WTC11 (cell line): ENCODE data around the gene AIFM2. TPM values are rescaled to one million over a fixed set of nuclear protein-coding genes. Genes with fewer than 3 reads are reported as not detected.
"Not testable (repeated sequence)": the region's sequence is repeated elsewhere in the genome, so short reads cannot be mapped to it uniquely, and the experiment has no call there.

Experiments used
- ATAC-seq: fragments of 200-7000 bp; cut with Tn5 transposase; 2 replicates; pipeline ENCODE4 v1.10.0; 2021; ENCODE audit warnings: mild to moderate bottlenecking, moderate library complexity
- CTCF ChIA-PET: fragments of 300-600 bp; sonication (Branson Sonifier 250); formaldehyde crosslinking; loops from one replicate; lab custom pipeline; 2021; ENCODE audit warnings: antibody characterized with exemption; lab: Charles Lee
- POLR2A ChIA-PET: fragments of 350-600 bp; sonication (Branson Sonifier 250); formaldehyde crosslinking; loops from one replicate; lab custom pipeline; 2021; ENCODE audit warnings: antibody characterized with exemption; lab: Charles Lee
- DNase-seq: peaks from one replicate; pipeline ENCODE4 v3.0.0; 2021; ENCODE audit warnings: low spot score
- H3K27ac Mint-ChIP-seq: 2 replicates; pipeline ENCODE4 v1.8.0; 2021; ENCODE audit warnings: mixed read lengths
- H3K27me3 Mint-ChIP-seq: 2 replicates; pipeline ENCODE4 v1.8.0; 2021; ENCODE audit warnings: low read depth, mild to moderate bottlenecking, moderate library complexity, mixed read lengths
- H3K36me3 Mint-ChIP-seq: 2 replicates; pipeline ENCODE4 v1.8.0; 2021; ENCODE audit warnings: mixed read lengths
- H3K4me1 Mint-ChIP-seq: 2 replicates; pipeline ENCODE4 v1.8.0; 2022; ENCODE audit warnings: mixed read lengths
- H3K4me3 Mint-ChIP-seq: 2 replicates; pipeline ENCODE4 v1.8.0; 2021; ENCODE audit warnings: mild to moderate bottlenecking, moderate library complexity, mixed read lengths
- H3K9me3 Mint-ChIP-seq: 2 replicates; pipeline ENCODE4 v1.8.0; 2021; ENCODE audit warnings: mixed read lengths
- ATF1 ChIP-seq: sonication (generic); formaldehyde crosslinking; IDR thresholded peaks from 2 replicates; pipeline ENCODE4 v1.8.1; 2023; ENCODE audit warnings: mild to moderate bottlenecking, moderate library complexity, missing genetic modification reagents
- FOXK1 ChIP-seq: sonication (generic); formaldehyde crosslinking; IDR thresholded peaks from 2 replicates; pipeline ENCODE4 v1.8.0; 2022; ENCODE audit warnings: mild to moderate bottlenecking, moderate library complexity, missing genetic modification reagents
- GTF2I ChIP-seq: fragments of 250-450 bp; sonication (Bioruptor Pico); conservative IDR thresholded peaks from 2 replicates; pipeline ENCODE4 v1.4.0; 2021; ENCODE audit warnings: mild to moderate bottlenecking
- RORB ChIP-seq: fragments of 250-450 bp; sonication (Bioruptor Pico); IDR thresholded peaks from 2 replicates; pipeline ENCODE4 v1.9.0; 2021; ENCODE audit warnings: mild to moderate bottlenecking
- ZNF121 ChIP-seq: sonication (generic); formaldehyde crosslinking; IDR thresholded peaks from 2 replicates; pipeline ENCODE4 v1.8.0; 2023; ENCODE audit warnings: missing genetic modification reagents
- ZNF416 ChIP-seq: fragments of 250-450 bp; sonication (Bioruptor Pico); IDR thresholded peaks from 2 replicates; pipeline ENCODE4 v1.9.0; 2021; ENCODE audit warnings: mild to moderate bottlenecking, inconsistent platforms
- ZNF423 ChIP-seq: fragments of 250-450 bp; sonication (Bioruptor Pico); IDR thresholded peaks from 2 replicates; pipeline ENCODE4 v2.1.2; 2022; ENCODE audit warnings: mild to moderate bottlenecking, moderate library complexity
- total RNA-seq: library from RNA; stranded (reverse); gene quantifications from 3 replicates; pipeline ENCODE4 v1.2.3, GENCODE V29; 2021
- TF ChIP-seq, protein P1 (sequence below): sonication (generic); formaldehyde crosslinking; conservative IDR thresholded peaks from 2 replicates; pipeline ENCODE4 v1.8.1; 2023; ENCODE audit warnings: mild to moderate bottlenecking, low read depth, missing genetic modification reagents, moderate library complexity
- TF ChIP-seq, protein P2 (sequence below): sonication (generic); formaldehyde crosslinking; IDR thresholded peaks from 2 replicates; pipeline ENCODE4 v1.8.1; 2022; ENCODE audit warnings: missing genetic modification reagents, borderline replicate concordance
- TF ChIP-seq, protein P3 (sequence below): sonication (generic); formaldehyde crosslinking; IDR thresholded peaks from 2 replicates; pipeline ENCODE4 v1.8.1; 2023; ENCODE audit warnings: mild to moderate bottlenecking, missing genetic modification reagents, moderate library complexity
- TF ChIP-seq, protein P4 (sequence below): sonication (generic); formaldehyde crosslinking; IDR thresholded peaks from 2 replicates; pipeline ENCODE4 v1.8.1; 2023; ENCODE audit warnings: mild to moderate bottlenecking, missing genetic modification reagents
- TF ChIP-seq, protein P5 (sequence below): sonication (generic); formaldehyde crosslinking; IDR thresholded peaks from 2 replicates; pipeline ENCODE4 v1.8.0; 2023; ENCODE audit warnings: mild to moderate bottlenecking, missing genetic modification reagents
- TF ChIP-seq, protein P6 (sequence below): fragments of 250-450 bp; sonication (Bioruptor Pico); IDR thresholded peaks from 2 replicates; pipeline ENCODE4 v1.9.0; 2021; ENCODE audit warnings: moderate library complexity, mild to moderate bottlenecking, inconsistent platforms, borderline replicate concordance
- TF ChIP-seq, protein P7 (sequence below): sonication (generic); formaldehyde crosslinking; IDR thresholded peaks from 2 replicates; pipeline ENCODE4 v1.8.0; 2022; ENCODE audit warnings: mild to moderate bottlenecking, missing genetic modification reagents
- TF ChIP-seq, protein P8 (sequence below): sonication (generic); formaldehyde crosslinking; IDR thresholded peaks from 2 replicates; pipeline ENCODE4 v1.8.1; 2023; ENCODE audit warnings: mild to moderate bottlenecking, moderate library complexity, missing genetic modification reagents

AIFM2 gene
- total RNA-seq, 1 experiment from 2014 or later: 4.4 TPM

DNA sequence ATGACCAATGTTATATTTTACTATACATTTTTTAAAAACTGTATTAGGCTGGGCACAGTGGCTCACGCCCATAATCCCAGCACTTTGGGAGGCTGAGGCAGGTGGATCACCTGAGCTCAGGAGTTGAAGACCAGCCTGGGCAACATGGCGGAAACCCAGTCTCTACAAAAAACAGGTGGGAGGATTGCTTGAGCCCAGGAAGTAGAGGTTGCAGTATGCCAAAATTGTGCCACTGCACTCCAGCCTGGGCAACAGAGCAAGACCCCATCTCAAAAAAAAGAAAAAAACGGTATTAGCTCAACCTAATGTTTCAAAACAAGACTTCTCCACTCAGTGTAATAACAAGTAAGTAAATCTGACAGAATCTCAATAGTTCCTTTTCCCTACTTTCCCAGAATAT is 26.7 kb upstream of the AIFM2 start:
- POLR2A ChIA-PET: interaction anchor here (1.5 kb wide), 1 partner anchor 13 kb away, joined by 4 read pairs; the partner anchor contains the start of gene TYSND1
- DNase-seq, H3K27me3 Mint-ChIP-seq, ATAC-seq, H3K9me3 Mint-ChIP-seq, H3K27ac Mint-ChIP-seq, H3K4me3 Mint-ChIP-seq: not testable (repeated sequence)
- Mint-ChIP-seq H3K36me3 (peaks cover 50% of the 10 kb centered on the region), H3K4me1 (peaks cover 26% of the 10 kb centered on the region)
- TF ChIP-seq ZNF121 (CRISPR knock-in tag): peak; percentile 67; the same call in 1 of the 2 replicates
- CTCF ChIA-PET: interaction anchor here (0.7 kb wide), 1 partner anchor 13 kb away, joined by 3 read pairs; the partner anchor contains the start of gene TYSND1

DNA sequence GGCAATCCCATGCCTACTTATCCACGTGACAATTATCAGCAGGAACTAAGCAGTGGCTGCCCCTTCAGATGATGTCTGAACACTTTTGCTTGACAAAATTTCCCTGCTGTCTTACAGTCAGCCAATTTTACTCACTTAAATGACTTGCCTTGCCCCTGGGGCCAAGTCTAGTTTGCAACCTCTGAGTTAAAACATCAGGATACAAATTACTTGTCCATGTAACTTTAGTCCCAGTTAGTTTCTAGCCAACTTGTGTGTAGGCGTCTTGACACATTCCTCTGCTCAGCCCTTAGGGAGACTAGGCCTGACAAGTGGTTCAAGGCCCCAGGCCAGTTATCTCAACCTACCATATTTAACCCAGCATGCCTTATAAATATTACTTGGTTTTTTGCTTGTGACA is 25.5 kb upstream of the AIFM2 start:
- no peaks in the 10 kb centered on the region for H3K27me3 Mint-ChIP-seq
- H3K4me3 Mint-ChIP-seq: no peak overlapping the region
- no peak overlapping the region for H3K27ac Mint-ChIP-seq
- no peaks in the 10 kb centered on the region for H3K9me3 Mint-ChIP-seq
- H3K4me1 Mint-ChIP-seq: peaks cover 23% of the 10 kb centered on the region
- ChIA-PET POLR2A (no interaction called here), CTCF (interaction anchor here (2.4 kb wide), 1 partner anchor 12 kb away, joined by 11 read pairs; the partner anchor contains the start of gene TYSND1)
- no peak for DNase-seq
- peaks cover 61% of the 10 kb centered on the region for H3K36me3 Mint-ChIP-seq
- TF ChIP-seq, protein P1, sequence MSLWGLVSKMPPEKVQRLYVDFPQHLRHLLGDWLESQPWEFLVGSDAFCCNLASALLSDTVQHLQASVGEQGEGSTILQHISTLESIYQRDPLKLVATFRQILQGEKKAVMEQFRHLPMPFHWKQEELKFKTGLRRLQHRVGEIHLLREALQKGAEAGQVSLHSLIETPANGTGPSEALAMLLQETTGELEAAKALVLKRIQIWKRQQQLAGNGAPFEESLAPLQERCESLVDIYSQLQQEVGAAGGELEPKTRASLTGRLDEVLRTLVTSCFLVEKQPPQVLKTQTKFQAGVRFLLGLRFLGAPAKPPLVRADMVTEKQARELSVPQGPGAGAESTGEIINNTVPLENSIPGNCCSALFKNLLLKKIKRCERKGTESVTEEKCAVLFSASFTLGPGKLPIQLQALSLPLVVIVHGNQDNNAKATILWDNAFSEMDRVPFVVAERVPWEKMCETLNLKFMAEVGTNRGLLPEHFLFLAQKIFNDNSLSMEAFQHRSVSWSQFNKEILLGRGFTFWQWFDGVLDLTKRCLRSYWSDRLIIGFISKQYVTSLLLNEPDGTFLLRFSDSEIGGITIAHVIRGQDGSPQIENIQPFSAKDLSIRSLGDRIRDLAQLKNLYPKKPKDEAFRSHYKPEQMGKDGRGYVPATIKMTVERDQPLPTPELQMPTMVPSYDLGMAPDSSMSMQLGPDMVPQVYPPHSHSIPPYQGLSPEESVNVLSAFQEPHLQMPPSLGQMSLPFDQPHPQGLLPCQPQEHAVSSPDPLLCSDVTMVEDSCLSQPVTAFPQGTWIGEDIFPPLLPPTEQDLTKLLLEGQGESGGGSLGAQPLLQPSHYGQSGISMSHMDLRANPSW (CRISPR knock-in tag): no peak
- TF ChIP-seq RORB (CRISPR knock-in tag) (no peak), ATF1 (CRISPR knock-in tag) (no peak), GTF2I (no peak), ZNF416 (CRISPR knock-in tag) (no peak), ZNF423 (CRISPR knock-in tag) (no peak), FOXK1 (no peak)
- TF ChIP-seq, protein P2, sequence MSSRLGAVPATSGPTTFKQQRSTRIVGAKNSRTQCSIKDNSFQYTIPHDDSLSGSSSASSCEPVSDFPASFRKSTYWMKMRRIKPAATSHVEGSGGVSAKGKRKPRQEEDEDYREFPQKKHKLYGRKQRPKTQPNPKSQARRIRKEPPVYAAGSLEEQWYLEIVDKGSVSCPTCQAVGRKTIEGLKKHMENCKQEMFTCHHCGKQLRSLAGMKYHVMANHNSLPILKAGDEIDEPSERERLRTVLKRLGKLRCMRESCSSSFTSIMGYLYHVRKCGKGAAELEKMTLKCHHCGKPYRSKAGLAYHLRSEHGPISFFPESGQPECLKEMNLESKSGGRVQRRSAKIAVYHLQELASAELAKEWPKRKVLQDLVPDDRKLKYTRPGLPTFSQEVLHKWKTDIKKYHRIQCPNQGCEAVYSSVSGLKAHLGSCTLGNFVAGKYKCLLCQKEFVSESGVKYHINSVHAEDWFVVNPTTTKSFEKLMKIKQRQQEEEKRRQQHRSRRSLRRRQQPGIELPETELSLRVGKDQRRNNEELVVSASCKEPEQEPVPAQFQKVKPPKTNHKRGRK (CRISPR knock-in tag): no peak
- TF ChIP-seq, protein P3, sequence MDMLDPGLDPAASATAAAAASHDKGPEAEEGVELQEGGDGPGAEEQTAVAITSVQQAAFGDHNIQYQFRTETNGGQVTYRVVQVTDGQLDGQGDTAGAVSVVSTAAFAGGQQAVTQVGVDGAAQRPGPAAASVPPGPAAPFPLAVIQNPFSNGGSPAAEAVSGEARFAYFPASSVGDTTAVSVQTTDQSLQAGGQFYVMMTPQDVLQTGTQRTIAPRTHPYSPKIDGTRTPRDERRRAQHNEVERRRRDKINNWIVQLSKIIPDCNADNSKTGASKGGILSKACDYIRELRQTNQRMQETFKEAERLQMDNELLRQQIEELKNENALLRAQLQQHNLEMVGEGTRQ (CRISPR knock-in tag): no peak
- TF ChIP-seq, protein P4, sequence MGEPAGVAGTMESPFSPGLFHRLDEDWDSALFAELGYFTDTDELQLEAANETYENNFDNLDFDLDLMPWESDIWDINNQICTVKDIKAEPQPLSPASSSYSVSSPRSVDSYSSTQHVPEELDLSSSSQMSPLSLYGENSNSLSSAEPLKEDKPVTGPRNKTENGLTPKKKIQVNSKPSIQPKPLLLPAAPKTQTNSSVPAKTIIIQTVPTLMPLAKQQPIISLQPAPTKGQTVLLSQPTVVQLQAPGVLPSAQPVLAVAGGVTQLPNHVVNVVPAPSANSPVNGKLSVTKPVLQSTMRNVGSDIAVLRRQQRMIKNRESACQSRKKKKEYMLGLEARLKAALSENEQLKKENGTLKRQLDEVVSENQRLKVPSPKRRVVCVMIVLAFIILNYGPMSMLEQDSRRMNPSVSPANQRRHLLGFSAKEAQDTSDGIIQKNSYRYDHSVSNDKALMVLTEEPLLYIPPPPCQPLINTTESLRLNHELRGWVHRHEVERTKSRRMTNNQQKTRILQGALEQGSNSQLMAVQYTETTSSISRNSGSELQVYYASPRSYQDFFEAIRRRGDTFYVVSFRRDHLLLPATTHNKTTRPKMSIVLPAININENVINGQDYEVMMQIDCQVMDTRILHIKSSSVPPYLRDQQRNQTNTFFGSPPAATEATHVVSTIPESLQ (CRISPR knock-in tag): no peak
- TF ChIP-seq, protein P5, sequence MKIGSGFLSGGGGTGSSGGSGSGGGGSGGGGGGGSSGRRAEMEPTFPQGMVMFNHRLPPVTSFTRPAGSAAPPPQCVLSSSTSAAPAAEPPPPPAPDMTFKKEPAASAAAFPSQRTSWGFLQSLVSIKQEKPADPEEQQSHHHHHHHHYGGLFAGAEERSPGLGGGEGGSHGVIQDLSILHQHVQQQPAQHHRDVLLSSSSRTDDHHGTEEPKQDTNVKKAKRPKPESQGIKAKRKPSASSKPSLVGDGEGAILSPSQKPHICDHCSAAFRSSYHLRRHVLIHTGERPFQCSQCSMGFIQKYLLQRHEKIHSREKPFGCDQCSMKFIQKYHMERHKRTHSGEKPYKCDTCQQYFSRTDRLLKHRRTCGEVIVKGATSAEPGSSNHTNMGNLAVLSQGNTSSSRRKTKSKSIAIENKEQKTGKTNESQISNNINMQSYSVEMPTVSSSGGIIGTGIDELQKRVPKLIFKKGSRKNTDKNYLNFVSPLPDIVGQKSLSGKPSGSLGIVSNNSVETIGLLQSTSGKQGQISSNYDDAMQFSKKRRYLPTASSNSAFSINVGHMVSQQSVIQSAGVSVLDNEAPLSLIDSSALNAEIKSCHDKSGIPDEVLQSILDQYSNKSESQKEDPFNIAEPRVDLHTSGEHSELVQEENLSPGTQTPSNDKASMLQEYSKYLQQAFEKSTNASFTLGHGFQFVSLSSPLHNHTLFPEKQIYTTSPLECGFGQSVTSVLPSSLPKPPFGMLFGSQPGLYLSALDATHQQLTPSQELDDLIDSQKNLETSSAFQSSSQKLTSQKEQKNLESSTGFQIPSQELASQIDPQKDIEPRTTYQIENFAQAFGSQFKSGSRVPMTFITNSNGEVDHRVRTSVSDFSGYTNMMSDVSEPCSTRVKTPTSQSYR: no peak
- TF ChIP-seq, protein P6, sequence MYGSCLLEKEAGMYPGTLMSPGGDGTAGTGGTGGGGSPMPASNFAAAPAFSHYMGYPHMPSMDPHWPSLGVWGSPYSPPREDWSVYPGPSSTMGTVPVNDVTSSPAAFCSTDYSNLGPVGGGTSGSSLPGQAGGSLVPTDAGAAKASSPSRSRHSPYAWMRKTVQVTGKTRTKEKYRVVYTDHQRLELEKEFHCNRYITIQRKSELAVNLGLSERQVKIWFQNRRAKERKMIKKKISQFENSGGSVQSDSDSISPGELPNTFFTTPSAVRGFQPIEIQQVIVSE (CRISPR knock-in tag): no peak
- TF ChIP-seq, protein P7, sequence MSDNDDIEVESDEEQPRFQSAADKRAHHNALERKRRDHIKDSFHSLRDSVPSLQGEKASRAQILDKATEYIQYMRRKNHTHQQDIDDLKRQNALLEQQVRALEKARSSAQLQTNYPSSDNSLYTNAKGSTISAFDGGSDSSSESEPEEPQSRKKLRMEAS (CRISPR knock-in tag): no peak
- TF ChIP-seq, protein P8, sequence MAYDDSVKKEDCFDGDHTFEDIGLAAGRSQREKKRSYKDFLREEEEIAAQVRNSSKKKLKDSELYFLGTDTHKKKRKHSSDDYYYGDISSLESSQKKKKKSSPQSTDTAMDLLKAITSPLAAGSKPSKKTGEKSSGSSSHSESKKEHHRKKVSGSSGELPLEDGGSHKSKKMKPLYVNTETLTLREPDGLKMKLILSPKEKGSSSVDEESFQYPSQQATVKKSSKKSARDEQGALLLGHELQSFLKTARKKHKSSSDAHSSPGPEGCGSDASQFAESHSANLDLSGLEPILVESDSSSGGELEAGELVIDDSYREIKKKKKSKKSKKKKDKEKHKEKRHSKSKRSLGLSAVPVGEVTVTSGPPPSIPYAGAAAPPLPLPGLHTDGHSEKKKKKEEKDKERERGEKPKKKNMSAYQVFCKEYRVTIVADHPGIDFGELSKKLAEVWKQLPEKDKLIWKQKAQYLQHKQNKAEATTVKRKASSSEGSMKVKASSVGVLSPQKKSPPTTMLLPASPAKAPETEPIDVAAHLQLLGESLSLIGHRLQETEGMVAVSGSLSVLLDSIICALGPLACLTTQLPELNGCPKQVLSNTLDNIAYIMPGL: no peak
- no peak for ATAC-seq
